Endometrium (tissue), 2 donors: ENCODE data around the gene NLN.
"Not testable (repeated sequence)": the region's sequence is repeated elsewhere in the genome, so short reads cannot be mapped to it uniquely, and the experiment has no call there.

ENCODE experiments used
- FAIRE-seq: peaks from 2 replicates; lab custom pipeline; 2012; peaks lifted over from hg19 to GRCh38; lab: Jason Lieb, UNC
- donor health status: control.
- donor health status: control.

The NLN gene

DNA sequence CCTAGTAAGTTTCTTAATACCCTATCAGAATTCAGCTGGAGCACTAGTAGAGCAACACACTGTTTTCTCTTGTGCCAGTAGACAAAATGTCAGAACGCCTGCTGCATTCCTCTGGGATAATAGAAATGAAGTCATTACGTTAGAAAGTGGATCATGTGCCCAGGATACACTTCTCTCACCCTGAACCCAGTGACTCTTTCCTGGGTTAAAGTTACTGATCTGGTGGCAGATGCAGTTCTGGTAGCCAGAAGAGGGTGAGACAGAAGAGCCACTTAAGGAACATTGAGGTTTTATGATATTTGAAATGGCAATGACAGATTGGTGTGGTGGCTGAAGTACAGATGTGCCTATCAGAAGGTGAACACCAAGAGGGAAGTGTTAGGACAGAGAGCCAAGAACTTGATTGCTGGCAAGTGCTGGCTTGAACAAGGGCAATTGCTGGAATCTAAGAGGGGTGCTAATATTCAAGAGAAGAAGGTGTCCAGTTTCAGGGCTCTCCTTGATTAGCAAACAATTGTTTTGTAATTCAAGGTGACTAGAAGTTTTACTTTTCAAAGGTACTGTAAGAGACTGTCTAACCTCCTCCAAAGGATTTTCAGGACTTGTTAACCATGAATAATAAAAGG lies 110.7 kb downstream of the NLN start:
- no peak for FAIRE-seq

GRCh38 chr5:65833780-65834179 lies 111.8 kb downstream of the NLN start:
- no peak for FAIRE-seq

DNA sequence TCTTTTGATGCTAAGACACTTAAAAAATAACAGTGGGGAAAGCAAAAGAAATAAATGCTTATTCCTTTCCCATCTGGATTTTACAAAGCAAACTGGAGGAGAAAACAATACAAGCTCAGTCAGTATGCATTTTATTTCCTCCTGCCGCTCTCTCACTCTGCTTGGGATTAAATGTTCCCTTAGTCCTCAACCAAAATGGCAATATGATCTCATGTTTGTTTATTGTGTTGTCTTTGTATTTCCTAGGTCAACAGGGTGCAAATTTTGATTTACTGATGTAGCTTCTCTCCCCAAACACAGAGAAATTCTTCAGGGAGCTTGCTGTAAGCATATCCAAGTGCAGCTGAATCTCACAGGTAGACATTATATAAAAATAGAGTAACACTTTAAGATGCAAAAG lies 112.3 kb downstream of the NLN start:
- FAIRE-seq = no peak

GRCh38 chr5:65835191-65835590 lies 113.2 kb downstream of the NLN start:
- FAIRE-seq = no peak

GRCh38 chr5:65837139-65837538 lies 115.1 kb downstream of the NLN start:
- FAIRE-seq = no peak

DNA sequence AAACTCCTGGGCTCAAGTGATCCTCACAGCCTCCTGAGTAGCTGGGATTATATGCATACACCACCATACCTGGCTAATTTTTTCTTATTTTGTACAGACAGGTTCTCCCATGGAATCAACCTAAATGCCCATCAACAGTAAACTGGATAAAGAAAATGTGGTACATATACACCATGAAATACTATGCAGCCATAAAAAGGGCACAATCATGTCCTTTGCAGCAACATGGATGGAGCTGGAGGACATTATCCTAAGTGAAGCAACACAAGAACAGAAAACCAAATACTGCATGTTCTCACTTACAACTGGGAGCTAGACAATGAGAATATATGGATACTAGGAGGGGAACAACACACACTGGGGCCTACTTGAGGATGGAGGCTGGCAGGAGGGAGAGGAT lies 117.2 kb downstream of the NLN start:
- FAIRE-seq = not testable (repeated sequence)

GRCh38 chr5:65840071-65840470 lies 118.1 kb downstream of the NLN start:
- FAIRE-seq = no peak

GRCh38 chr5:65844763-65845162 lies 122.8 kb downstream of the NLN start:
- not testable (repeated sequence) for FAIRE-seq

GRCh38 chr5:65846101-65846500 lies 124.1 kb downstream of the NLN start:
- no peak for FAIRE-seq

- FAIRE-seq = not testable (repeated sequence)
Observed at GRCh38 chr5:65847019-65847418, 125.0 kb downstream of the NLN start.

GRCh38 chr5:65849918-65850317 lies 127.9 kb downstream of the NLN start:
- not testable (repeated sequence) for FAIRE-seq

GRCh38 chr5:65854925-65855324 lies 132.9 kb downstream of the NLN start:
- FAIRE-seq = no peak

DNA sequence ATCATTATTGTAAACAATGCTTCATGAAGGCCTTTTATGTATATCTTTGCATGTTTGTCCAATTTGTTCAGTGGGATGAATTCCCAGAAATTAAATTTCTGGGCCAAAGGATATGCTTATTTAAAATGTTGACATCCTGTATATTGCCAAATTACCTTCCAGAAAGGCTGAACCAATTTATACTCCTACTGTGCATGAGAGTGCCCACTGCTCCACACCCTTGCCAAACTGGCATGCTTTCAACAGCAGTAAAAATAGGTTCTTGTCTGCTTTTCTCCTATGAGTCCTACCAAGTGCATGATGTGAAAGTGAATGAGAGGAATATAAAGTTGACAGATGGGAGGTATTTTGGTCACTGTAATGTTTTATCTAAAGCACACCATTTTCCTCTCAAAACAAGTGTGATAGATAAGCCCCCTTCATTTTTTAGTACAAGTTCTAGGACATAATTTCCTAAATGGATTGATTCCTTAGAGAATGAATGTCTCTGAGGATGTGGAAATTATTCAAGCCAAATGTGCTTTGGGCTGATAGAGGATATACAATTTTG lies 133.8 kb downstream of the NLN start:
- no peak for FAIRE-seq

GRCh38 chr5:65856520-65856919 lies 134.5 kb downstream of the NLN start:
- no peak for FAIRE-seq

GRCh38 chr5:65858316-65858715 lies 136.3 kb downstream of the NLN start:
- no peak for FAIRE-seq

- no peak for FAIRE-seq
Observed at GRCh38 chr5:65861830-65862241, 139.8 kb downstream of the NLN start.

DNA sequence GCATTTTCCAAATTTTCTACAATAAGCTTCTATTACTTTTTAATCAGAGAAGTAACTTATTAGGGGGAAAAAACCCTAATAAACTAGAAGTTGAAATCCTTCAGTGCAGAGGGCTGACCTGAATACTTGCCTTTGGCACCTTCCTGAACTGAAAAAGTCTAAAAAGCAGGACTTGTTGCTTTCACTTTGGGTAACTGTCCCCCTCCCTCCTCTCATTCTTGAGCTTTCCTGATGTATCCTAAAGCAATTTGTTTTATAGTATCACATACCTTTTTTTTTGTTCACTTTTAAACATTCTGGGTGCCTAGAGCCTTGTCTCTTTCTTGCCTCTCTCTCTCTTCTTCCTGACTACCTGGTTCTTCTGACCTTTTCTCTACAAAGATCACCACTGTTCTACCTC lies 140.4 kb downstream of the NLN start:
- no peak for FAIRE-seq

GRCh38 chr5:65863747-65864146 lies 141.7 kb downstream of the NLN start:
- no peak for FAIRE-seq

- no peak for FAIRE-seq
Observed at GRCh38 chr5:65866837-65867521, 145.0 kb downstream of the NLN start.

DNA sequence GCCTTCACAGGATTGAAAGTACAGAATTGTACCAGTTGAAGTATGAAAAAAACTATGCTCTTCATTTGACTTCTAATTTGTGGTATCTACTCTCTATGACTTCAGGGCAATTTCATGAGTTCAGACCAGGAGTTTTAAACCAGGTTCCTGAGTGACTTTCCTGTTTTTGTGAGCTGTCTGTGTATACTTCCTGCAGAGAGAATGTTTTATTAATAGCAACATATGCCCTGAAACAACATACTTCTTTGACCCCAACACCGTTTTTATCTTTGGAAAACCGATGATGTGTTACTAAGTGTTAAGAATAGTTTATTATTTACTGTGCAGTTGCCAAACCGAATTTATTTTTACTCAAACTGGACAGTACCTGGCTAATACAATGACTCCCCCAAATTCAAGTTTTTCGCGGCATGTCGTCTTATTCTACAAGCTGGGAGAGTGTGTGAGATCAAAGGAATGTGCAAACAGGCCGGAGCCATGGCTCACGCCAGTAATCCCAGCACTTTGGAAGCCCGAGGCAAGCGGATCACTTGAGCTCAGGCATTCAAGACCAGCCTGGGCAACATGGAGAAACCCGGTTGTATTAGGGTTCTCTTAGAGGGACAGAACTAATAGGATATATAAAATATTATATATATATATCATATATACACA lies 145.7 kb downstream of the NLN start:
- no peak for FAIRE-seq

DNA sequence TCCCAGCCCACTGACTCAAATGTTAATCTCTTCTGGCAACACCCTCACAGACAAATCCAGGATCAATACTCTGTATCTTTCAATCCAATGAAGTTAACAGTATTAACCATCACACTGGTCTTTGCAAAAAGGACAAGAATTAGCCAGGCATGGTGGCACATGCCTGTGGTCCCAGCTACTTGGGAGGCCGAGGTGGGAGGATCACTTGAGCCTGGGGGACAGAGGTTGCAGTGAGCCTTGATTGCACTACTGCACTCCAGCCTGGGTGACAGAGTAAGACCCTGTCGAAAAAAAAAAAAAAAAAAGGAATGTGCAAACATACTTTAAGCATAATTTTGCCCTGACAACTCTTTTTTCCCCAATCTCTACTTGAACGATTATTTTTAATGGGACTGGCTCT lies 146.5 kb downstream of the NLN start:
- no peak for FAIRE-seq

DNA sequence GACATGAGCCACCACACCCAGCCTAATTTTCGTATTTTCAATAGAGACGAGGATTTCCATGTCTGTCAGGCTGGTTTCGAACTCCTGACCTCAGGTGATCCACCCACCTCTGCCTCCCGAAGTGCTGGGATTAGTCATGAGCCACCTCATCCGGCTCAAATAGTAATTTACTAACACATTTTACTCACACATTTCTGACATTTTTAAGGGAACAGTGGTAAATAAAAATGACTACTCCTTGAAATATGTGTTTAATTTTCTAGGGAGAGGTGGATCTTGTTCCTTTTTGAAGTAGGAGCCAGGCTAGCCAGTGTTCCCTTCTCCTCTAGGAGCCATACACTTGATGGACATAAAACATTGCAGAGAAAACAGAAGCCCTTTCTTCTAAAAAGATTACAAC lies 149.2 kb downstream of the NLN start:
- no peak for FAIRE-seq

- FAIRE-seq = not testable (repeated sequence)
Observed at GRCh38 chr5:65871776-65872175, 149.8 kb downstream of the NLN start.
